Measurements from ENCODE around the gene DPPA2.

The DPPA2 gene

GRCh38 chr3:109346099-109346498 is 29.8 kb upstream of the DPPA2 start:
- H3K9ac ChIP-seq (ENCODE audit: low read length): no peak overlapping the region
- H2AFZ ChIP-seq (ENCODE audit: low read length): no peak overlapping the region
- no peaks in the 10 kb centered on the region for H4K20me1 ChIP-seq (ENCODE audit: insufficient read depth, low read length)
- no peaks in the 10 kb centered on the region for H3K36me3 ChIP-seq (replicated peaks; ENCODE audit: insufficient read depth, low read length)
- H3K4me3 ChIP-seq (ENCODE audit: low read length): no peak overlapping the region
- H3K9me2 ChIP-seq (replicated peaks; ENCODE audit: insufficient read depth, low read length): no peaks in the 10 kb centered on the region
- no peaks in the 10 kb centered on the region for H3K27me3 ChIP-seq (replicated peaks; ENCODE audit: insufficient read depth, low read length)
- no peak overlapping the region for H3K4me2 ChIP-seq (ENCODE audit: low read depth, low read length)
- H3K4me1 ChIP-seq (ENCODE audit: low read length): no peaks in the 10 kb centered on the region
- no peak overlapping the region for H3K27ac ChIP-seq (ENCODE audit: low read length)
- H3F3A ChIP-seq (ENCODE audit: insufficient read depth, low read length): no peaks in the 10 kb centered on the region
- no peaks in the 10 kb centered on the region for H3K79me2 ChIP-seq (ENCODE audit: low read length)
- no peak for DNase-seq
- H3K9me3 ChIP-seq (replicated peaks; ENCODE audit: insufficient read depth, low read length): no peaks in the 10 kb centered on the region
- no peak for TF ChIP-seq EZH2phosphoT487 (IDR thresholded peaks at IDR 0.05; ENCODE audit: low read length)
- TF ChIP-seq EZH2 (optimal IDR thresholded peaks at IDR 0.05; ENCODE audit: low read depth, low read length): no peak
- TF ChIP-seq CTCF (IDR thresholded peaks at IDR 0.05; ENCODE audit: low read length): no peak

GRCh38 chr3:109339714-109340648 is 23.7 kb upstream of the DPPA2 start:
- TF ChIP-seq EZH2 (optimal IDR thresholded peaks at IDR 0.05; ENCODE audit: low read depth, low read length): no peak
- TF ChIP-seq CTCF (IDR thresholded peaks at IDR 0.05; ENCODE audit: low read length): no peak
- no peak for TF ChIP-seq EZH2phosphoT487 (IDR thresholded peaks at IDR 0.05; ENCODE audit: low read length)
- H3K9me2 ChIP-seq (replicated peaks; ENCODE audit: insufficient read depth, low read length): no peaks in the 10 kb centered on the region
- no peaks in the 10 kb centered on the region for H3K36me3 ChIP-seq (replicated peaks; ENCODE audit: insufficient read depth, low read length)
- no peak overlapping the region for H2AFZ ChIP-seq (ENCODE audit: low read length)
- no peak overlapping the region for H3K9ac ChIP-seq (ENCODE audit: low read length)
- no peaks in the 10 kb centered on the region for H4K20me1 ChIP-seq (ENCODE audit: insufficient read depth, low read length)
- H3K27me3 ChIP-seq (replicated peaks; ENCODE audit: insufficient read depth, low read length): no peaks in the 10 kb centered on the region
- no peaks in the 10 kb centered on the region for H3K79me2 ChIP-seq (ENCODE audit: low read length)
- H3K4me3 ChIP-seq (ENCODE audit: low read length): no peak overlapping the region
- no peaks in the 10 kb centered on the region for H3K4me1 ChIP-seq (ENCODE audit: low read length)
- H3K27ac ChIP-seq (ENCODE audit: low read length): no peak overlapping the region
- no peaks in the 10 kb centered on the region for H3K9me3 ChIP-seq (replicated peaks; ENCODE audit: insufficient read depth, low read length)
- no peak overlapping the region for H3K4me2 ChIP-seq (ENCODE audit: low read depth, low read length)
- no peak for DNase-seq
- no peaks in the 10 kb centered on the region for H3F3A ChIP-seq (ENCODE audit: insufficient read depth, low read length)

- Histone ChIP-seq H3F3A (ENCODE audit: insufficient read depth, low read length) (no peaks in the 10 kb centered on the region), H3K27ac (ENCODE audit: low read length) (no peak overlapping the region), H2AFZ (ENCODE audit: low read length) (no peak overlapping the region), H3K79me2 (ENCODE audit: low read length) (no peaks in the 10 kb centered on the region), H3K9me3 (replicated peaks; ENCODE audit: insufficient read depth, low read length) (no peaks in the 10 kb centered on the region), H3K4me2 (ENCODE audit: low read depth, low read length) (no peak overlapping the region), H3K36me3 (replicated peaks; ENCODE audit: insufficient read depth, low read length) (no peaks in the 10 kb centered on the region), H3K9ac (ENCODE audit: low read length) (no peak overlapping the region), H3K4me3 (ENCODE audit: low read length) (no peak overlapping the region), H4K20me1 (ENCODE audit: insufficient read depth, low read length) (no peaks in the 10 kb centered on the region), H3K9me2 (replicated peaks; ENCODE audit: insufficient read depth, low read length) (no peaks in the 10 kb centered on the region), H3K4me1 (ENCODE audit: low read length) (no peaks in the 10 kb centered on the region), H3K27me3 (replicated peaks; ENCODE audit: insufficient read depth, low read length) (no peaks in the 10 kb centered on the region)
- no peak for DNase-seq
- no peak for TF ChIP-seq EZH2 (optimal IDR thresholded peaks at IDR 0.05; ENCODE audit: low read depth, low read length)
- TF ChIP-seq EZH2phosphoT487 (IDR thresholded peaks at IDR 0.05; ENCODE audit: low read length): no peak
Measured at GRCh38 chr3:109339197-109339596, 22.9 kb upstream of the DPPA2 start.

- H3K27ac ChIP-seq (ENCODE audit: low read length): no peak overlapping the region
- H3K4me2 ChIP-seq (ENCODE audit: low read depth, low read length): no peak overlapping the region
- H3K9me2 ChIP-seq (replicated peaks; ENCODE audit: insufficient read depth, low read length): no peaks in the 10 kb centered on the region
- no peaks in the 10 kb centered on the region for H3K4me1 ChIP-seq (ENCODE audit: low read length)
- no peaks in the 10 kb centered on the region for H3K79me2 ChIP-seq (ENCODE audit: low read length)
- no peaks in the 10 kb centered on the region for H3K9me3 ChIP-seq (replicated peaks; ENCODE audit: insufficient read depth, low read length)
- no peaks in the 10 kb centered on the region for H4K20me1 ChIP-seq (ENCODE audit: insufficient read depth, low read length)
- H3K9ac ChIP-seq (ENCODE audit: low read length): no peak overlapping the region
- TF ChIP-seq EZH2 (optimal IDR thresholded peaks at IDR 0.05; ENCODE audit: low read depth, low read length) (no peak), EZH2phosphoT487 (IDR thresholded peaks at IDR 0.05; ENCODE audit: low read length) (no peak), CTCF (IDR thresholded peaks at IDR 0.05; ENCODE audit: low read length) (no peak)
- no peaks in the 10 kb centered on the region for H3K27me3 ChIP-seq (replicated peaks; ENCODE audit: insufficient read depth, low read length)
- no peaks in the 10 kb centered on the region for H3F3A ChIP-seq (ENCODE audit: insufficient read depth, low read length)
- DNase-seq: no peak
- H2AFZ ChIP-seq (ENCODE audit: low read length): no peak overlapping the region
- no peaks in the 10 kb centered on the region for H3K36me3 ChIP-seq (replicated peaks; ENCODE audit: insufficient read depth, low read length)
- H3K4me3 ChIP-seq (ENCODE audit: low read length): no peak overlapping the region
Measured at GRCh38 chr3:109338322-109338721, 22.0 kb upstream of the DPPA2 start.
